ENCODE data around the gene ARID1B.

Gene ARID1B

GRCh38 chr6:156909212-156910010 lies 132.2 kb downstream of the ARID1B start:
- no peak for DNase-seq (ENCODE audit: low spot score)

- no peak for DNase-seq (ENCODE audit: low spot score)
These were observed 132.8 kb downstream of the ARID1B start for GRCh38 chr6:156910011-156910334.

DNA sequence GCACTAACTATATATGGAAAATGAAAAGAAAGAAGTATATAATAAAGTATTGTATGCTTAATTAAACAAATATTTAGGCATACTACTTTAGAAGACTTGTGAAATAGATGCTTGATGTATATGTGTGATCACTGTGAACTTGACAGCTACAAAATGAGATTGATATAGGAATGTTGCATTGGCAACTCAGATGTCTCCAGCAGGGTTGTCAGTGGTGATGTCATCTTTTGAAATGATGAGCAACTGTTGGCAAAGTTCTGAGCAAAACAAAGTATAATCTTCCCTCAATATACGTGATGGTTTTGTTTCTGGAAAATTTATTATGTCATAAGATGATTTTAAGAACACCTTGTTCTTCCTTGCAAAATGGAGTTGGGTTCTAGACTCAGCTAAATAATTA lies 133.8 kb downstream of the ARID1B start:
- no peak for DNase-seq (ENCODE audit: low spot score)

DNA sequence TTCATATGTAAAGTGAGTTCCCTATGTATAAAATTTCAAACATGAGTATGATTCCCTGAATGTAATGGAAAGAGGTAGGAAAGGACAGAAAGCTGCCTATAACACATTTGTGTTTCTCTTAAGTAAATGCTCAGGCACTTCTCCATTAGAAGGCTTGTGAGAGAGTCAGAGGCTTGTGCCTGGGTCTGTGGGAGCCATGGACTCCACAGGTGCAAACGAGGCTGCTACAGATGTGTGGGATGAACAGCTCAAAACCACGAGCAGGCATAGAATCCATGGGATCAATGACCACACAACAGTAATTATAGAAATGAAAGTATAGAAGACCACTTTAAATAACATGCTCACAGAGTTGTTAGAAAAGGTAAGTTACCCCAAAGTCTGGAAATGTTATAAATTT lies 134.4 kb downstream of the ARID1B start:
- DNase-seq (ENCODE audit: low spot score), result no peak

GRCh38 chr6:156912431-156912830 lies 135.3 kb downstream of the ARID1B start:
- no peak for DNase-seq (ENCODE audit: low spot score)

DNA sequence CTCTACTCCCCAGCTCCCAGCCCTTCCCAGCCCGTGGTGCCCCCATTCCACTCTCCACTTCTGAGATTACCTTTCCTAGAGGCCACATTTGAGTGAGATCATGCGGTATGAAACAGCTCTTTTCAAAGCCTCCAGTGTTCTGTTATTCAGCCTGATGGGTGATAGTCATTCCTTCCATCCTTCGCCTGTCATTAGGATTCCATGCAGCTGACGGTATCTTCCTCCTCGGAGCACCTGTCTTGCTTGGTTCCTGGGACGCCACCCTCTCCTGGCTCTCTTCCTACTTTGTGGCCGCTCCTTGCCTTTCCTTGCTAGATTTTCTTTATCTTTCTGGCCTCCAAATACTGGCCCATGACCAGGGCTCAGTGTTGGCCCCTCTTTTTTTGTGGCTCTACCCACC lies 137.0 kb downstream of the ARID1B start:
- no peak for DNase-seq (ENCODE audit: low spot score)

DNA sequence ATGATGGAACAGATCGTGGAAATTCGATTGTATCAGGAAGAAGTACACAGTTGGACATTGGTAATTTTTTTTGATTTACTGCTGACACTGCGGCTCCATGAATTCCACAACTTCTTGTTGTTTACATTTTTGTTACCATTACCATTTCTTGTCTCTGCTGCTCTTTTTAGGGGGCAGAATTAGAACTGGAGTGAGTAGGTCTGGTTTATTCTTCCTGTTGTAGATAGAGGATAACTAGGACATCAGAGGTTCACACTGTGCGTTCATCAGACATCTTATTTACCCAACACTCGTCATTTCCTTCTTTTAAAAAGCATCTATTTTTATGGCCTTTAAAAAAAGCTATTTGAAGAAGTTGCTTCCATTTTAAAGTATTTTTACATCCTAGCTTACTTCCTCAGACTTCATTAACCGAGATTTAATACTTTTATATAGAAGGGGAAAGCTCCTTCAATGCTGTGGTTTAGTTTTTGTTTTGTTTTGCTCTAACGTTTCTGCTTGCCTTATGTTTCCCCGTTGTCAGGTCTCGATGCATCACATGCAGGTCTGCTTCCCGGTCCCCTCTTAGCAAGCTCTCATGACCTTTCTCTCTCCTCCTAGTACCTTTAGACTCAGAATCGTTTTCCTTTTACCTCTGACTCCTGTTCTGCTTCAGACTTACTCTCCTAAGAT lies 139.1 kb downstream of the ARID1B start:
- DNase-seq (ENCODE audit: low spot score), result peak; percentile 19

DNA sequence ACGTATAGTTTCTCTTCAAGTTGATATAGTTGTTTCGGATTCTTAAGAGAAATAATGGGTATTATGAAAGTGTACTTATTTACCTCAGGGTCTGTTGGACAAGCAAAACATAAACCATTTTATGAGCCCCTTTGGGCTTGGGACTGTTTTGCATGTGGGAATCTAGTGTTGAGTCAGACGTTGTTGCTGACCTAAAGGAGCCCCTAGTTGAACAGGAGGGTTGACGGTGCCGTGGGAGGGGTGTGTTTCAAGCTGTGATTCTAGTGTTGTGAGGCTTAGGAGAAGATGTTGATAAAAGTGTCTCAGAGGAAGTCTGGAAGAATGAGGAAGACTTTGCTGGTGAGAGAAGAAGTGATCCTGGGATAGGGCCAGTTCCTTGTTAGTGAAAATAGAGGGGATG lies 140.0 kb downstream of the ARID1B start:
- no peak for DNase-seq (ENCODE audit: low spot score)

- no peak for DNase-seq (ENCODE audit: low spot score)
These were observed 141.5 kb downstream of the ARID1B start for GRCh38 chr6:156918647-156919046.

GRCh38 chr6:156919370-156919769 lies 142.2 kb downstream of the ARID1B start:
- peak; percentile 46 for DNase-seq (ENCODE audit: low spot score)

DNA sequence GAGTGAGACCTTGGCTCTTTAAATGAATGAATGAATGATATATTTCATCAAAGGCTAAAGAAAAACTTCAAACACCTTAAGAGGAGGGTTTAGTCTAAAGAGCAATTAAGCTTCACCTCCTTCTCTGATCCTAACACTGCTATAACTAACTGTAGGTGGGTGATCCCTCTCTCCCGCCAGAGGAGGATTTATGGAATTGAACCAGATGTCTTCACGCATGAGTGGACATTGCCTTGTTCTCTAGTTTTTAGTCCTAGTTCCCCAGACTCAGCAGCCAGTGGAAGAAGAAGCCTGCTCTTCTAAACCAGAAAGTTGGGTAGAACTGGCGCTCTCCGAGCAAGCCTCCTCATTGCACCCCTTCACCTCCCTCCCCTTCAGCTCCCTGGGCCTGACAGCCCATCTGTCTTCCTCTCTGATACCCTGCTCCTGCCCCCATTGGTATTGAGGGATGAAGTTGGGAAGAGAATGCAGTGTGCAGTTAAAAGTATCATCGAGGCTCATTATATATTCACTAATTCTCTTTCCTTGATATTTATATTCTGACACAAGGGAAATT lies 142.7 kb downstream of the ARID1B start:
- DNase-seq (ENCODE audit: low spot score), result no peak

DNA sequence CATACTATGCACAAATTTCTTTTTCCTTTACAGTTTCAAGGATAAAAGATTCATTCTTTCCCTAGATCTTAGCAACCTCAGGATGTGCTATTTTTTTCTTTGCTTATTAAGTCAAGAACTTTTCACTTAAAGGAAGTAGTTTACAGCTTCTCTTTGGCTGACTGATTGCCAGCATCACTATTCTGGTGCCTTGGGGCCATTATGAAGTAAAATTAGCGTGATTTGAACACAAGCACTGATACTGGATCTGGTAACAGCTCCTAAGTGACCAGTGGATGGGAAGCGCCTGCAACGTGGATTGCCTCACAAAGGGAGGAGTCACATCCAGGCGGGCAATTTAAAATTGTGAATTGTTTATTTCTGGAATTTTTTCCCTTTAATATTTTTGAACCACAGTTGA lies 147.1 kb downstream of the ARID1B start:
- no peak for DNase-seq (ENCODE audit: low spot score)

- DNase-seq (ENCODE audit: low spot score), result no peak
These were observed 147.8 kb downstream of the ARID1B start for GRCh38 chr6:156925026-156925425.

GRCh38 chr6:156925718-156926607 lies 148.8 kb downstream of the ARID1B start:
- DNase-seq (ENCODE audit: low spot score), result no peak

DNA sequence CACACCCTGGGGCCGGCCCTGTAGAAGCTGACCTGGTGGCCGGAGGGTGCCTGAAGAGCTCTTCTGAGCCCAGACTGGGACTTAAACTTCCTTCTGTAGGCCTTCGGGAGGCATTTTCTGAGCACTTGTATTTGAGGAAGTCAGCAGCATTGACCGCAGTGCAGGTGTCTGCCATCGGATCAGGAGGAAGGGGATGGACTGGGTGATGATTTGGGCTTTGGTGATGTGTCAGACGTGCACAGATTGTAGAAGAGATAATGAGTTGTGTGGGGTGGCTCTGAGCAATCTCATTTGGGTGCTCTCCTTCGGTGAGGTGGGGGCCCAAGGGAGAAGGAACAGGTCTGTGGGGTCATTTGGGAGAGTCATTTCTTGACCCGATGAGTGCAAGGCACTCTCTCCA lies 150.9 kb downstream of the ARID1B start:
- no peak for DNase-seq (ENCODE audit: low spot score)

DNA sequence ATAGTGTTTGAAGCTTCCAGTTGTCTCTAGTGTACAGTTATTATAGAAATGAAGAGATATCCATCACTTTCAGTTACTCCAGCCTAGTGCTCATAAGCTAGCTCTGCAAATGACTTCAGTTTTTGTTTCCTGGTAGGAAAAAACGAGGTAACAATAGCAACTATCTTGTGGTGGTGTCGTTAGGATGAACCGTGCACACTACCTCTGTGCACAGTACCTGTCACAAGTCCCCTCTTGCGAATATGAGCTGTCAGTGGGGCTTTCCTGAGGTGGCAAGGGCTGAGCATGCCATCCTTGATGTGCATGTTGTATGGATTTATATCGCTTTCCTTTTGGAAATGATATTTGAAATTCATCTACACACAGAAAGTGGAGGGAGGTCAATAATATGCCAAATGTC lies 151.8 kb downstream of the ARID1B start:
- no peak for DNase-seq (ENCODE audit: low spot score)

DNA sequence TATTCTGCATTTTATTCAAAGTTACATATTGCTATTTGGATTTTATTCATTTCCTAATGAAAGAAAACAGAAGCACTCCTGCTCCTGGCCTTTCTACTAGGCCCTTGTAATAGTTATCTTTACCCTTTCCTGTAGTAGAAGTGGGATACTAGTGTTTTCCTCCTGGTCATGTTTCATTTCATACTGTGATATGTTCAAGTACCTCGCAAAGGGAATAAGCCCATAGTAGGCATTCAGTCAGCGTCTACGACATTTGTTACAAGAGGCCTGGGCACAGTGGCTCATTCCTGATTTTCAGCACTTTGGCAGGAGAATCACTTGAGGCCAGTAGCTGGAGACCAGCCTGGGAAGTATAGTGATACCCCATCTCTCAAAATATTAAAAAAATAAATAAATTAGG lies 154.1 kb downstream of the ARID1B start:
- DNase-seq (ENCODE audit: low spot score), result no peak

- DNase-seq (ENCODE audit: low spot score), result no peak
These were observed 156.3 kb downstream of the ARID1B start for GRCh38 chr6:156933201-156934068.

GRCh38 chr6:156934069-156934460 lies 156.9 kb downstream of the ARID1B start:
- DNase-seq (ENCODE audit: low spot score), result no peak

DNA sequence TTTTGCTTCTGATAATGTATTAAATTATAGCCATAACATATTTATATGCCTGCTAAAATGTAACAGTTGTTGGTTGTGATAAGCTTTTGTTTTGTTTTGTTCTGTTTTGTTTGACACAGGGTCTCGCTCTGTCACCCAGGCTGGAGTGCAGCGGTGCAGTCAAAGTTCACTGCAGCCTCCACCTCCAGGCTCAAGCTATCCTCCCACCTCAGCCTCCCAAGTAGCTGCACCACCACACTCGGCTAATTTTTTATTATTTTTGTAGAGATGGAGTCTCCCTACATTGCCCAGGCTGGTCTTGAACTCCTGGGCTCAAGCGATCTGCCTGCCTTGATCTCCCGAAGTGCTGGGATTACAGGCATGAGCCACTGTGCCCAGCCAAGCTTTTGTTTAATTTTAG lies 157.8 kb downstream of the ARID1B start:
- DNase-seq (ENCODE audit: low spot score), result no peak

DNA sequence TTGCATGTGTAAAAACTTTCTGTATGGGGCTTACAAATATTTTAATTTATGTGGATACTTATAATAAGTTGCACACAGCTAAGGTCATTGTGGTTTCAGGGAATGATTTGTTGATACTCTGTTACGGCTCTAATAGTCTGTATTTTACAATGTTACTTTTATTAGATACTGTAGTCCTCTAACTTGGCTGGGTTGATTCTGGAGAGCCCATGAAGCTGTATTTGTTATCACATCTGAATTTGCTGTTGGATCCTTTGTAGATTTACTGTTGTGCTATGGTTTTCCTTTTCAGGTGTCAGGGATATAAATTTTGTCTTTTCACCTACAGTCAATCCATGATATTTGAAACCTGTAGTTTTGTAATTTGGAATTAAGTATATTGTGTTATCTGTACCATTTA lies 161.0 kb downstream of the ARID1B start:
- DNase-seq (ENCODE audit: low spot score), result no peak

- DNase-seq (ENCODE audit: low spot score), result no peak
These were observed 163.0 kb downstream of the ARID1B start for GRCh38 chr6:156940221-156940620.
